Measurements from ENCODE around the gene PCLO.
"Not testable (repeated sequence)": the region's sequence is repeated elsewhere in the genome, so short reads cannot be mapped to it uniquely, and the experiment has no call there.

Gene PCLO

GRCh38 chr7:82745117-82745516, 417.6 kb downstream of the PCLO start:
- H3K4me3 Mint-ChIP-seq: no peak overlapping the region
- H3K9me3 Mint-ChIP-seq (ENCODE audit: low read depth): no peaks in the 10 kb centered on the region
- H3K27ac Mint-ChIP-seq: no peak overlapping the region
- H3K27me3 Mint-ChIP-seq: no peaks in the 10 kb centered on the region
- H3K36me3 Mint-ChIP-seq: no peaks in the 10 kb centered on the region
- no peaks in the 10 kb centered on the region for H3K4me1 Mint-ChIP-seq (ENCODE audit: low read depth)

DNA sequence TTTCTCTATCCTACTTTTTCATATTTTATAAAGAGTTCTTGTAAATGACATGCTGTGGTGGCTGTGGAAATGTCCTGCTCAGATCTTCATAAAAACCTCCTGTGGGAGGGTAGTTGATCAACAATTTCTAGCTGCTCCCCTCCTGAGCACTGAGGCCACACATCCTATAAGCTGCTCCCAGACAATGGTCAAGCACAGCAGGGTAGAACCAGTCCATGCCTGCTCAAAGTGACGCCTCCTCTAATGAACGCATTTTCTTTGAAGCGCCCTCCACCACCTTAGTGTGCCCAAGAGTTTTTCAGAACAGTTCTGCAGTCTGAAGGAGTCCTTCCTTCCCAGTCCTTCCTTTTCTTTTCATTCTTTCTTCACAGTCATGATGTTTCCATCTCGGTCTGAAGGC, 420.5 kb downstream of the PCLO start:
- Mint-ChIP-seq H3K36me3 (no peaks in the 10 kb centered on the region), H3K4me1 (ENCODE audit: low read depth) (no peaks in the 10 kb centered on the region), H3K9me3 (ENCODE audit: low read depth) (no peaks in the 10 kb centered on the region)

GRCh38 chr7:82741493-82741892, 421.2 kb downstream of the PCLO start:
- Mint-ChIP-seq H3K4me1 (ENCODE audit: low read depth) (no peaks in the 10 kb centered on the region), H3K4me3 (no peak overlapping the region), H3K27me3 (no peaks in the 10 kb centered on the region), H3K9me3 (ENCODE audit: low read depth) (no peaks in the 10 kb centered on the region), H3K36me3 (no peaks in the 10 kb centered on the region), H3K27ac (no peak overlapping the region)

More for the DNA sequence above, 420.5 kb downstream of the PCLO start:
- Mint-ChIP-seq H3K27ac (no peak overlapping the region), H3K27me3 (no peaks in the 10 kb centered on the region), H3K4me3 (no peak overlapping the region)

DNA sequence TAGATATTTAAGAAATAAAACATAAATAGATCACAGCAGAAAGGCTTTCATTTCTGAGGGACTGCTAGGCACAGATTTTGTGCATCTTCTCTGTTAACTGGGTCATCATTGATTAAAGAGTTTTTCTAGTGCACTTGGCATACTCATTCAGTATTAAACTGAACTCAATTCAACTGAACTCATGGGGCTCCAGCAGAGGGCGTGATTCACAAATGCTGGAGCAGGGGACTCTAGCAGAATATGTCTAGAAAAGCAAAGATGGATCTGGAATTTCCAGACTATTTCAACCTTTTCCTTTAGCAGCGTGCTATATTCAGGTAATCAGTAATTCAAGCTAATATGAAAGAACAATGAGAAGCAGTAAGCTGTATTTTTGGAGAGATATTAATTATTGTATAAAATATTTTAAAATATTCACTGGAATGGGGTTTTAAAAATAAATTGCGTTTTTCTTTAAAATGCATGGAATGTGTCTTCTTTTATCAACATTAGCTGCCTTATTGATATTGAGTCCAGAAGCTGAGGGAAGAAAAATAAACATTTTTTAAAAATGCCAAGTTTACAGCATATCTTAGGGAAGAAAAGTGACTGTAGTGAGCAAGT, 422.3 kb downstream of the PCLO start:
- Mint-ChIP-seq H3K27me3 (no peaks in the 10 kb centered on the region), H3K4me3 (no peak overlapping the region), H3K4me1 (ENCODE audit: low read depth) (no peaks in the 10 kb centered on the region), H3K9me3 (ENCODE audit: low read depth) (no peaks in the 10 kb centered on the region), H3K27ac (no peak overlapping the region), H3K36me3 (no peaks in the 10 kb centered on the region)

- Mint-ChIP-seq H3K4me3 (no peak overlapping the region), H3K36me3 (no peaks in the 10 kb centered on the region), H3K27me3 (no peaks in the 10 kb centered on the region), H3K4me1 (ENCODE audit: low read depth) (no peaks in the 10 kb centered on the region), H3K27ac (no peak overlapping the region), H3K9me3 (ENCODE audit: low read depth) (no peaks in the 10 kb centered on the region)
Observed at GRCh38 chr7:82736633-82737032, 426.1 kb downstream of the PCLO start.

DNA sequence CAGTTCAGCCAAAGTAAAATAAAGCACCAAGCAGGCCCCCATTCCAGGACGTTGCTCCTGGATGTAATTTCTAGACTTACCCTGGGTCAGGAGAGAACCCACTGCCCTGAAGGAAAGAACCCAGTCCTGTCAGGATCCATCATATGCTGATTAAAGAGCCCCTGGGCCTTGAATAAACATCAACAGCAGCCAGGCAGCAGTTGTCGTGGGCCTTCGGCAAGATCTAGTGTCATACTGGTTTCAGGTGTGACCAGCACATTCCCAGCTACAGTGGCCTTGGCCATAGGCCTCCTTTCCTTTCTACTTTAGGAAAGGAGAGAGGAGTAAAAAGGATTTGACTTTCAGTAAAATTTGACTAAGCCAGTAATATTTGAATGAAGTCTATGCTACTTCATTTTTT, 430.0 kb downstream of the PCLO start:
- no peaks in the 10 kb centered on the region for H3K36me3 Mint-ChIP-seq
- H3K4me3 Mint-ChIP-seq: no peak overlapping the region
- H3K4me1 Mint-ChIP-seq (ENCODE audit: low read depth): no peaks in the 10 kb centered on the region
- no peak overlapping the region for H3K27ac Mint-ChIP-seq
- no peaks in the 10 kb centered on the region for H3K27me3 Mint-ChIP-seq
- H3K9me3 Mint-ChIP-seq (ENCODE audit: low read depth): no peaks in the 10 kb centered on the region

GRCh38 chr7:82729172-82730030, 433.3 kb downstream of the PCLO start:
- Mint-ChIP-seq H3K36me3 (no peaks in the 10 kb centered on the region), H3K4me1 (ENCODE audit: low read depth) (no peaks in the 10 kb centered on the region), H3K4me3 (no peak overlapping the region), H3K9me3 (ENCODE audit: low read depth) (no peaks in the 10 kb centered on the region), H3K27me3 (no peaks in the 10 kb centered on the region), H3K27ac (no peak overlapping the region)

DNA sequence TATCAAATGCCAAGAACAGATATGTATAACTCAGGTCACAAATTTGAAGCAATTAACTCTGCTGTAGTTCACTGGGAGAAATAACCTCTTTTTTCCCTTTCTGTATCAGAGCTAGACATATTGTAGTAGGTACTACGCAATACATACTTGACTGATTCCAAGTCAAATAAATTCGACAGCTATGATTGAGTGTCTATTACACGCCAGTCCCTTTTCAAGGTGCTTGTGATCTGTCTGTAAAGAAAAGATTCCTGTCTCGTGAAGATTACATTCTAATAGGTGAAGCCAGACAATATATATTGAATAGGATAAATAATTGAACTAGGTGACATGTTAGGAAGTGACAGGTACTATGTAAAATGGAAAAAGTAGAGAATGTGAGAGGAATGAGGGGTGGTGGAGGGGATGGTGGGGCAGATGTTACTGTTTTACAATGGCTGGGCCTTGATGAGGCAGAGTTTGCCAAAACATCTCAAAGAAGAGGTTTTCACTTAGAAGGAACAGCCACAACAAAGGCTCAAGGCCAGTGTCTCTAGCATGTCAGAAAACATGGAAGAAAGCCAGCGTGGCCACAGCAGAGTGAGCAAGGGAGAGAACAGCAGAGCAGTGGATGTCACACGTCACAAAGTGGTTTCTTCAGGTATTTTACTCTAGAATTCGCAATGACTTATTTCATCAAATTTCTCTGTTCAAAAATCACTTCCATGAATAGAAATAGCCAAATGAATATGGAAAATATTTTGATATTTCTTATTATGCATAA, 436.5 kb downstream of the PCLO start:
- Mint-ChIP-seq H3K4me3 (no peak overlapping the region), H3K9me3 (ENCODE audit: low read depth) (no peaks in the 10 kb centered on the region), H3K36me3 (no peaks in the 10 kb centered on the region), H3K27ac (no peak overlapping the region), H3K4me1 (ENCODE audit: low read depth) (no peaks in the 10 kb centered on the region), H3K27me3 (no peaks in the 10 kb centered on the region)

- no peaks in the 10 kb centered on the region for H3K36me3 Mint-ChIP-seq
- H3K27ac Mint-ChIP-seq: no peak overlapping the region
- no peaks in the 10 kb centered on the region for H3K4me1 Mint-ChIP-seq (ENCODE audit: low read depth)
- H3K27me3 Mint-ChIP-seq: no peaks in the 10 kb centered on the region
- no peaks in the 10 kb centered on the region for H3K9me3 Mint-ChIP-seq (ENCODE audit: low read depth)
- H3K4me3 Mint-ChIP-seq: no peak overlapping the region
Observed at GRCh38 chr7:82723411-82723810, 439.3 kb downstream of the PCLO start.

- Mint-ChIP-seq H3K27me3 (no peaks in the 10 kb centered on the region), H3K36me3 (no peaks in the 10 kb centered on the region), H3K4me1 (ENCODE audit: low read depth) (no peaks in the 10 kb centered on the region), H3K9me3 (ENCODE audit: low read depth) (no peaks in the 10 kb centered on the region), H3K27ac (no peak overlapping the region), H3K4me3 (no peak overlapping the region)
Observed at GRCh38 chr7:82722946-82723345, 439.7 kb downstream of the PCLO start.

DNA sequence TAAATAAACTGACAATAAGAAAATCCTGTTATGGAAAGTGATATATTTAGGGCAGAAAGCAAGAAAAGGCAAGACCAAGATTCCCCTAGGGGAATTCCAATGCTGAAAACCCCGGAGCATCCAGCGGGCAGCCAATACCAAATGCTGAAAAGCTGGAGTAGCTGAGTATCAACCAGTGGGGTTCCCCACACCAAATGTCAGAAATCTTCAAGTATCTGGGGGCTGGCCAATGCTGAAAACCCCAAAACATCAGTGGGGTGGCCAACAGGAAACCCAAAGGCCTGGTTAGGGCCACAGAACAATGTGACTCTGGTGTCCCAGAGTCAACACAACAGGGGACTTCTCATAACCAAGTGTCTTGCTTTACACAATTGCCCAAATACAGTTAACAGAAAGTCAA, 447.3 kb downstream of the PCLO start:
- H3K27ac Mint-ChIP-seq: no peak overlapping the region
- no peaks in the 10 kb centered on the region for H3K27me3 Mint-ChIP-seq
- no peak overlapping the region for H3K4me3 Mint-ChIP-seq
- H3K9me3 Mint-ChIP-seq (ENCODE audit: low read depth): no peaks in the 10 kb centered on the region
- no peaks in the 10 kb centered on the region for H3K4me1 Mint-ChIP-seq (ENCODE audit: low read depth)
- no peaks in the 10 kb centered on the region for H3K36me3 Mint-ChIP-seq

GRCh38 chr7:82714883-82715282, 447.8 kb downstream of the PCLO start:
- no peaks in the 10 kb centered on the region for H3K9me3 Mint-ChIP-seq (ENCODE audit: low read depth)
- H3K4me1 Mint-ChIP-seq (ENCODE audit: low read depth): no peaks in the 10 kb centered on the region
- H3K4me3 Mint-ChIP-seq: no peak overlapping the region
- no peaks in the 10 kb centered on the region for H3K36me3 Mint-ChIP-seq
- H3K27ac Mint-ChIP-seq: no peak overlapping the region
- H3K27me3 Mint-ChIP-seq: no peaks in the 10 kb centered on the region

DNA sequence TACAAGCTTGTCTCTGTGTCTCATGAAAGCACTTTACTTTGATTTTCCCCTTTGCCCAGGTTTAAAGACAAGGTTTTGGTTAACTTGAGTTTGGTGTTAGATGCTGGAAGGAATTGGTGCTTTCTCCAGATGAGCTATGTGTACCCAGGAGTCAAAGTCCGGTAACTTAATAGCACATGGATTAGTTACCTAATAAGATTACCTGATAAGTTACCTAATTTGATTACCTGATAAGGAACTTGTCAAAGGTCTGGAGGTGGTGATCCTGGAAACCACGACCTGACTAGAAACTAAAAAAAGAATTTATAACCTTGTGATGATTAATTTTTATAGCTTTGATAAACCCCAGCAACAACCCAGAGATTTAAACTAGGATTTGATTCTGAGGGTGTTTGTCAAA, 449.2 kb downstream of the PCLO start:
- Mint-ChIP-seq H3K9me3 (ENCODE audit: low read depth) (no peaks in the 10 kb centered on the region), H3K4me3 (no peak overlapping the region), H3K4me1 (ENCODE audit: low read depth) (no peaks in the 10 kb centered on the region), H3K36me3 (no peaks in the 10 kb centered on the region), H3K27me3 (no peaks in the 10 kb centered on the region), H3K27ac (no peak overlapping the region)

DNA sequence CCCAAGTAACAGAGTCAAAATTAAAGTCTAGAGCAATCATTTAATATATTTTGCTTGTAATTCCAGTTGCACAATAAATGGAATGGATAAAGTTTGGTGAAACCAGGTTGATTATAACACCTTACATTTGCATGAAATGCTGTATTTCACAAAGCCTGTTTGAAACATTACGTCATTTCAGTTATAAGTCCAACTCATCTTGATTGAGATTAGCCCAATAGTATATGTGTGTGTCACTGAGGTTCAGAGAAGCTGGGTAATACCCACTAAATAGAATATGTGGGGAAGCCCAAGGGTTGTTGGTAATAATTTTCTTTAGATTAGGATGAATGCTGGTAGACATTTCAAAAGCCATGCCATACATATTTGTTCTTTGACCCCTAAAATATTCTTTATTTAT, 456.3 kb downstream of the PCLO start:
- not testable (repeated sequence) for H3K27ac Mint-ChIP-seq; H3K36me3 Mint-ChIP-seq; H3K4me3 Mint-ChIP-seq; H3K9me3 Mint-ChIP-seq (ENCODE audit: low read depth); H3K4me1 Mint-ChIP-seq (ENCODE audit: low read depth); H3K27me3 Mint-ChIP-seq

DNA sequence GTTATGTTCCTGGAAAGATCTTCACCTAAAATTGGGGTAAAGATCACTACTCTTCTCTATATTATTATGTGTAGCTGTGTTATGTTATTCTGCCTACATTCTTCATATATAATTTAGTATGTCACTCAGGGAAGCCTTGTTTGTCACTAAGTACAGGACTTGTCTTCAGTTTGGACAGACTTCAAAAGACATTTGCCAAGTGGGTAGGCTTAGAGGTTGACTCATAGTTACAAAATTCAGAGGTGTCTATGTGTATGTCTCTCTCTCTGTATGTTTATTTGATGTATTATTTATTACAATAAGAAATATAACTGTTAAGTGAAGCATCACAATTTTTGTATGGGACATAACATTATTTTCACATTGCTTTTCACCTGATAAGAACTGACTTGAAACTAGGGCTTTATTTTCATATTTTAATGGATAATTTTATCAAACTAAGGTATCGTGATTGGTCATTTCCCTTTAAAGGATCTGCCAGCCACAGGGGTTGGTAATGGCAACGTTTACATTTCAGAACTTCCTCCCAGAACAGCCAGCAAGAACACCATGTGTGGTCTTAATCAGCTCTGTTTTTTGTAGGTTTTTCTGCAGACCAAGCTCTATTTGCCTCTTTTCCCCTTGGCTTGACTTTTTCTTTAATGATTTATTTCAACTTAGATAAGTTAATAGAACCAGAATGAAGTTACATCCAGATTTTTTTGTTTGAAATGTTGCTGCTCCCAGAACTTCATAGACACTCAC, 457.0 kb downstream of the PCLO start:
- H3K4me1 Mint-ChIP-seq (ENCODE audit: low read depth): no peaks in the 10 kb centered on the region

More for the DNA sequence above, 457.0 kb downstream of the PCLO start:
- Mint-ChIP-seq H3K4me3 (no peak overlapping the region), H3K9me3 (ENCODE audit: low read depth) (no peaks in the 10 kb centered on the region), H3K36me3 (no peaks in the 10 kb centered on the region), H3K27ac (no peak overlapping the region), H3K27me3 (no peaks in the 10 kb centered on the region)

Measured in activated naive CD8-positive, alpha-beta T cell (primary cell).